ENCODE data around the gene MYO19.
A peak's percentile ranks its signal among the peaks of the same experiment; 100 is the strongest.
"Not testable (repeated sequence)": the region's sequence is repeated elsewhere in the genome, so short reads cannot be mapped to it uniquely, and the experiment has no call there.

Gene MYO19

DNA sequence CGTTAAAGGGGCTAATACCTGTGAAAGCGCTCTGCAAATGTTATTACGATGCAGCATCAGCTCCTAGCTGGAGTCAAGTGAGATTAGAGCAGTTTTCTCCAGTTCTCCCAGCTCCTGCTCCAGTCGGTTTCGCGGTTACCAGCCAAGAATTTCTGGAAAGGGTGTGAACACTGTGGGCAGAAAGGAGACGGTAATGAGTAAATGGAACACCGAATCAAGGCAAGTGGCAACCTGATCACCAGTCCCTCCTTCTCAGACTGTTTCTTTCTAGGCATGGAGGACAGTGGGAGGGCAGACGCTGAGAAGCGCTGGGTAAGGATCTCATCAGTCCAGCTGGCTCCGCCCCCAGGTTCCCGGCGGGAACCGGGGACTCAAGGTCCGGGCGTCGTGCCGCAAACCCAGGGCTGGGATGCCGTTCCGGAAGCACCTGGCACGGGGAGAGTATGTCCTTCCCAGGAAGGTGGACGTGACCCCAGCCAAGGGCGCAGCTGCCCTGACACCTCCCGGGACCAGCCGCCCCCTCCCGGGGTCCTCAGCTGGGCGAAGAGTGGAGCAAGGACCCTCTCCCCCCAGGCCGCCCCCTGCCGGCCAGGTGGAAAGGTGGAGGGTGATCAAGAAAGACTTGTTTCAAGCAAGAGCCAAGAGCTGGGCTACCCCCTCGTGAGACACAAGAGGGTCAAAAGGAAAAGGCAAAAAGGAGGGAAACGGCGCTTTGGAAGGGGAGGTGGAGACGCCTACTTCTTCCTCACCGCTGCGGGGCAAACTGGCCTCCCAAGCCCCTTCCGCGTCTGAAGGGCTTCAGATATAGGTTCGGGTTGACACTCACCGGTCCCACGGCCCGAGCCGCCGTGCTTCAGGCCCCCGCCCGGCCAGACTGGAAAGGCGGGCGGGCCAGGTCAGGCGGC is 481 bp downstream of the MYO19 start:
- peak in 8 of 14 donors; percentile 31 to 55 (median 43) for DNase-seq

DNA sequence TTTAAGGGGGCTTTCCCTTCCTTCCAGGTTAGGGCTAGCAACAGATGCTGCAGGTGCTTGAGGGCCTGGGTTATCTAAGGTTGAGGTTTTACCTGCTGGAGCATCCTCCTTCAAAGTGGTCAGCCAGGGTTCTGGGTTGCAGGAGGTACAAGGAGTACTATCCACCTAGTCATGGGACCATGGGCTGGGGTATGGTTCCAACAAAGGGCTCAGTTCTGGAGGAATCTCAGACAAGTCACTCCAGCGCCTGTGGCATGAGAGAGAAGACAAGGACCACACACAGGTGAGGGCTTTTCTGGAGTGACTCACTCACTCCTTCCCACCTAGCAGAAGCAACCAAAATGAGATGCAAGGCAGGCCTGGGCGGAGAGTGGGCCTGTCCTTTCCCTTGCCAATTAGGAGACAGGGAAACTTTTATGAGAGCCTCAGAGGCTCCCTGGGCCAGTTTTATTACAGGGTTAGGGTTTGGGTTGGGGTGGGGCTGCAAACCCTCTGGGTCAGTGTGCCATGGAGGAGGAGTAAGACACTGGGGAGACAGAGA is 2.2 kb downstream of the MYO19 start:
- DNase-seq, result no peak

DNA sequence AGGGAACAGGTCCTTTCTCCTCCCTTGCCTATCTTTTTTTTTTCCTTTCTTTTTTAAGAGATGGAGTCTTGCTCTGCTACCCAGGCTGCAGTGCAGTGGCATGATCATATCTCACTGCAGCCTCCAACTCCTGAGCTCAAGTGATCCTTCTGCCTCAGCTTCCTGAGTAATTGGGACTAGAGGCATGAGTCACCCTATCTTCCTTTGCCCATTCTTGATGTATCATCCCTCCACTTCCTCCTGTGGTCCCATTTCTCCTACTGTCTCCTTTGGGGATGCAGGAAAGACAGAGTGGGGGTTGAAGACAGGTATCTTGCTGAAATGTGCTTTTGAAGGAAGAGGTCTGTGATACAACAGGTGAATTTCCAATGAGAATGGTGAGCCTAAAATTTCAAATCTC is 5.5 kb downstream of the MYO19 start:
- DNase-seq, result no peak

DNA sequence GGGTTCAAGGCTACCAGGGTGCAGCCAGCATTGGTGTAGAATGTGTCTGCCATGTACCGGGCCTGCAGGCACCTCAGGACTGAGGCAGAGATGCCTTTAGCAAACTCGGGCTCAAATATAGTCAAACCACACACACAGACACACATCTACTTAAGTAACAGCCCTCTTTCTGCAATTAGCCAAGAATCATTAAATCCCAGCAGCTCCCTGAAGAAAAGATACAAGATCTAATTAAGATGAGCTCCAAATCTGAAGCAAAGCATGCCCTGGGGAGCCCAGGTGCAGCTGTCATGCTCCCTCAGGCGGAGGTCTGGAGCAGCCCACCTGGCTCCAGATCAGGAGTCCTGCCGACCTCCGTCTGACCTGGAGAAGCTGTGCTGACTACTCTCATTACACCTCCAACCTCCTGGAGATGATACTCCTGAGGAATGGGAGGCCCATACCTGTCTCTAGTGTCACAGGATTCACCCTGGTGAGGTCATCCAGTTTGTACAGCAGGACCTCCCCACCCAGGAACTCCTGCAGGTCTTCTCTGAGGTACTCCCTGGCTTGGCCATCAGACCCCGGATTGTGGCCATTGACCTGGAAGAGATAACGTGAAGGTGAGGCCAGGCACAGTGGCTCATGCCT is 6.9 kb downstream of the MYO19 start:
- DNase-seq, result no peak

DNA sequence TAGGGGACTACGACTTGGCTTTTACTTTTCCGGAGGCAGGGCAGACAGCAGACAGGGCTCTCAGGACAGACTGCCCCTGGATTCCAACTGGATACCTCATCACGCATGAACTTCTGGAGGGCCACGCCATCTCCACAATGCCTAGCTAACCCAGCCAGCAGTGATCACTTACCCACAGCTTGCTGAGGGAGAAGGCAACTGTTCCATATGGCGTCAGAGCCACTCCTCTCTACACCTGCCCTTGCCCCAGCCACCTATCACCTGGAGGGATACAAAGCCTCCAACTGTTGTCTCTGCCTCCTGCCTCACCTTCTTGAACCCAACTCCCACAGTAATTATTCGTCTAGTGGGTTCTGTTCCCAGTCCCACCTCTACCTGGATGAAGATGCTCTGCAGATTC is 8.8 kb downstream of the MYO19 start:
- no peak for DNase-seq

DNA sequence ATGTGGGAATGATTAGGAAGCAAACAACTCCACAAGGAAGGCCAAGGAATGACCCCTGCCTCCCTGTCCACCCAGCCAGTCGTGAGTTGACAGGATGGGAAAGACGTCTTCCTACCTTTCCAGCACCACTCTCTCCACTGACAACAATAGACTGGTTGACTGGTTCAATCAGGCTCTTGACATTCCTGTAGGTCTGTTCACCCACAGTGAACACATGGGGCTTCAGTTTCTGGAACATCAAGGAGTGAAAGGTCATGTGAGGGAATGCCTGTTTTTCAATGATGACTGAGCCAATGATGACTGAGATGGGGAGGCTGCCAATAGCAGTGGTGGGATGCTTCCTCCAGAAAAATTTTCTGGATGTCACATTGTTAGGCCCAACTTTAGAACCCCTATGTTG is 9.6 kb downstream of the MYO19 start:
- no peak for DNase-seq

DNA sequence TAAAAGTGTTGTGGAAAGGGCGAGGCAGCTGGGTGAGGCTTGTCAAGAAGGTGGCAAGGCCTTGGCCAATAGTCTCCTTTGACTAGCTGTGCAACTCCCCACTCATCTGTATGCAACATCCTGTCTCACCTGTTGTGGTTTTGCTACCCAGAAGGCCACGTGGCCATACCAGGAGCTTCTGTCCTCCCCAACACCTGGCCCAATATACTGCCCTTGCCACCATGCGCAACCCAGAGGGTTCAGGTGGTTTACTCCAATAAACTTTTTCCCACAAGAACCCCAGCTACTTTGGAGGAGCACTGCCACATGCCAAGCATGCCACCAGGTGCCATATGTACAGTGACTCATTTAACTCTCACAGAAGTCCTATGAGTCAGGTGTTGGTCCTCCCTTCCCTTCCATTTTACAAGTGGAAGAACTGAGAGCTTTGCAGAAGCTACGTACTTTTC is 10.2 kb downstream of the MYO19 start:
- DNase-seq, result no peak

DNA sequence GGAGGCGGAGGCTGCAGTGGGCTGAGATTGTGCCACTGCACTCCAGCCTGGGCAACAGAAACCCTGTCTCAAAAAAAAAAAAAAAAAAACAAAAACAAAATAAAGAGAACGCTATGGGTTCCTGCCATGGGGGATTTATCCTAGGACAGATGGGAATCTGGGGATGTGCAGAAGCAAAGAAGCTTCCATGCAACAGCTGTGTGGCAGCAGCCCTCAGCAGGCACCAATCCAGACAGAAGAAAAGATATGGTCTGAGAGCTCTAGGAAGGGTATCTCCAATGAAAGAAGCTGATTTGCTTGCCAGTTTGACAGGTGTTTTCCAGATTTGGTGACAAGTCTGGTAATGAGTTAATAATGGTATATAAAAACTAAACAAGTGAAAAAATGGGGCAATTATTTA is 11.6 kb downstream of the MYO19 start:
- DNase-seq, result no peak

DNA sequence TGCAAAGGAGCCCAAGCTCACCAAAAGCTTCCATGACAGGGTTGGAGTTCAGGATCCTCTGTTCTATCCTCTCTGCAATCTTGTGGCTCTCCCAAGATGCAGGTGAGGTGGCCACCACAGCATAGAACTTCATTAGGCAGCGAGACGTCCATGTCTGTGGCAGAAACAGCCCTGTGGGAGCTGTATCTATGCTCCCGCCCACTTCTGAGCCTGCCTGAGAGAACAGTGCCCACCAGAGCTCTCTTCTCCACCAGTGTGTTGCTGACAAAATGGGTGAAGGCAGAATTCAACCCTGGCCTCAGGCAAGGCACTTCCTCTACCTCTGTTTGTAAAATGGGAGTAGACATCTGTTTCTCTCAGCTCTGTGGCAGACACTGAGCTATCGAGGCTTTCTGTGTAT is 18.8 kb downstream of the MYO19 start:
- DNase-seq, result no peak

DNA sequence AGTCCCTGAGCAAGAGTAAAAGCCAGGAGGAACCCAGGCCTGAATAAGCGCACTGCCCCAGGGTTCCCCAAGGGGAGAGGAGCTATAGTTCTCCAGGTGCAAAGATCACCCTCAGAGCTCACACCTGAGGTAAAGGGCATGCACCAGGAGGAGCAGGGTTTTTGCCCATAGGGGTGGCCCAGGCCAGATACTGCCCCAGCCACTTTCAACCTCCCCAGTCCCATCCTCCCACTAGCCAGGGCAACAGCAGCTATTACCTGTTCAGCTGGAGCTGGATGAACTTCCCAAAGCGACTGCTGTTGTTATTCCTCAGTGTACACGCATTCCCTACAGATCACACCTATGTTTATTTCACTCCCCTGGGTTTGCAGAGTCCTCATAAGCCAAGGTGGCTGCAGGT is 19.8 kb downstream of the MYO19 start:
- DNase-seq, result no peak

DNA sequence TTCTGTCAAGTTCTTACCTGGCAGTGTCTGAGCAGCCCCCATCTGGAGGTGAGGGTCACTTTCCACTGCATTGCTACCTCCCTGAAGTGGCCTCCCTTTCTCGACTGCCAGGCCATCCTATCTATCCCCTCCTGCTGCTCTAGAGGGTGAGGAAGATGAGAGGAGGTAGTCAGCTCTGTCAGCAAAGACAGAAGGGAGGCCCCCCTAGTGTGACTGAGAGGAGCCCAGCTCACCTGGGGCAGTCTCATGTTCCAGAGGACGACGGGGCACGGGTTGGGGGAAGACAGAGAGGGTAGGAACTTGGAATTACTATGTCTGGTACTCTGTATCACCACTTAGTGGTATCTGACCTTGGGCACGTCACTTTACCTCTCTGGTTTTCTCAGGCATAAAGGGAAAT is 22.0 kb downstream of the MYO19 start:
- no peak for DNase-seq

DNA sequence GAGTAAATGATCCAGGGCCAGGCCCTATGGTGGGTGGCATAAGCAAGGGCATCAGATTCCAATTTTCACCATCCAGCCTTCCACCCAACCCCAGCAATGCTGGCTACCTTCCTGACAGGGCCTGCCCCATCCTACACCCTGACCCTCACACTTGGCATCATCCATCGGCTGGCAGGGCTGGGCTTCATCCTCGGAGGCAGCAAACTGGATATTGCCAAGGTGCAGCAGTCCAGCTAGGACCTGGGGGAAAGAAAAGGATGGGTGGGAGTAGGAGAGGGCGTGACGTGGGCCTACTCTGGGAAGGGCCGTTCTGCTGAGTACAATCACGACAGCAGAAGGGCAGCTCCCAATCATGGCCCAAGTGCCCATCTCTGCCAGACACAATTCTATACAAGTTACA is 23.5 kb downstream of the MYO19 start:
- DNase-seq, result no peak

DNA sequence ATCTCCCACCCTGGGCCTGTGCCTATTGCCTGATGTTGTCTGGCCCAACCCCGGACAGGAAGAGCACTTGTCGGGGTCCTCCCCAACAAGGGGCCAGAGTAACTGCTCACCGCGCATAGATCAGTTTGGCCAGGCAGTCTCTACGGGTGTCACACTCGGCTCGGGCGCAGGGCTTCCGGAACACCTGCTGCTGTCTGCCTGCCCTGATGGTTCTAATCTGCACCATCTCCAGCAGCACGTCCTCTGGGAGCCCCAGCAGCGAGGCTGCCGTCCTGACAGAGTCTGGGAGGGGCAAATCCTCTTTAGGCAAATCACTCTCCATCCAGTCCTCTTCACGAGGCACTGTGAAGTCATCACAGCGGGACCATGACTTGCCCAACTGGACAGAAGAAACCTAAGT is 24.0 kb downstream of the MYO19 start:
- no peak for DNase-seq

DNA sequence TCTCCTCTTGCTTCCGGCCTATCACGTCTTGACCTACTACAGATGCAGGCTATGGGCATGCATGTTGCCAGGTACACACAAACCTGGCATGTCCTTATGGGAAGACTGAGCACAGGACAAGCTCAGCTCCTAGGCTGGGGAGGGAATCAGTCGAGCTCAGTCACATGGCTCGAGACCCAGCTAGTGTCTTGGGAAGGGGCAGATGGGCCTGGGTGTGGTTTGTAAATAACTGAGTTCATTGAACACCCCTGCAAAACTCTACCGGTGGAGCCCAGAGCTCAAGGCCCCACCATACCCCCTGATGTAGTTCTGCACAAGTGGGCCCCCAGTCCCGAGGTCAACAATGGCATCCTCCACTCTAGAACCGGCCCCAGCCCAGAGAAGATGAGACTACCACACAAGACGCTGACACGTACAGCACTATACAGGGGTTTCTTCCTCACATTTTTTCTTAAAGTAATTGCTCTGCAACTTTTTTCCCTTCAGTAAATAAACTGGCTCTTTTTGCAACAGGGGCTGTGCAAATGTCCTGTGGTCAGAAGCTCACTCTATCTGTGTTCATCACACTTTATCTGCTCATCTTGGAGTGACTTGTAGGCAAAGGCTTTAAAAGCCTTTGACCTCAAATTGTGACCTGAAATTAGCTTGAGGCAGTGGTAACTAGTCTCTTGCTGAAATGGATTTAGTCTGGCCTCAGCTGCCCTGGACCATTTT is 25.2 kb downstream of the MYO19 start:
- DNase-seq, result no peak

DNA sequence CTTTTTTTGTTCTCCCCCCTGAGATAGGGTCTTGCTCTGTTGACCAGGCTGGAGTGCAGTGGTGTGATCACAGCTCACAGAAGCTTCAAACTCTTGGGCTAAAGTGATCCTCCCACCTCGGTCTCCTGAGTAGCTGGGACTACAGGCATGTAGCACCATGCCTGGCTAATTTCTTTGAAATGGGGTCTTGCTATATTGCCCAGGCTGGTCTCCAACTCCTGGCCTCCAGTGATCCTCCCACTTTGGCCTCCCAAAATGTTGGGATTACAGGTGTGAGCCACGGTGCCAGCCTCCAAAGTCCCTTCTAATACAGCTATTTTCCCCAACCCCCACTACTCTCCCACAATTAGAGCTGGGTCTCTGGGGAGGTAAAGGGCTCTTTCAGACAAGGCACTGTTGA is 26.2 kb downstream of the MYO19 start:
- DNase-seq, result not testable (repeated sequence)

DNA sequence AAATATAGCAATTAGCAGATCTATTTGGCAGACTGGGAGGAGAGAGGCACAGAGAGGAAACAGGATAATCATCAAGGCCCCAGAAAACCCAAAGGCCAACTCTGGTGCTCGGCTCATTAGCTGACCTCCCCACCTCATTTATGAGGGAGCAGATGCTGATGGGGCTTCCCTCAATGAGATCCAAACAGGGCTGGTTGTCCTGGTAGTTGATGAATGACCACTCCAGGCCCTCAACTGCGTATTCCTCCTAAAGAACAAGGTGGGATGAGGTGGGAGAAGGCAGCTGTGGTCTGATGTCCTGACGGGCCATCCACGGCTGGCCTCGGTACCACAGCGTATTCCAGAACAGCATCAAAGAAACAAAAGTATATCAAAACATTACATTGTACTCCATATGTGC is 27.4 kb downstream of the MYO19 start:
- no peak for DNase-seq

DNA sequence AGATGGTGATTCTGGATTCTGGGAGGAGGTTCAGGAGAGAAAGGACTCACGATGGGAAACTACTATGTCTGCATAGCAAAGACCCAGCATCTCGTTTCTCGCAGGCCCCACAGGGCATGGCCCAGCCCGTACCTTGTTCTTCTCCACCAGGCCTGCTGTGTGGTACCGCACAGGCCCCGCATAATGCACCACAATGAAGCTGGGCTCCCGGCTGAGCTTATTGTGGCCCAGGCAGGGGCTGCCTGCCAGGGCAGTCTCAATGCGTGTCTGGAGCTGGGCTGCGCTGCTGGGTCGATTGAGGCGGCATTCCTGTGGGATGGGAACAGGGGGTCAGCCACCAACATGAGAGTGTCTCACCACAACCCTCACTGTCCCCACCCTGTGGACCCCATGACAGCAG is 27.8 kb downstream of the MYO19 start:
- no peak for DNase-seq

DNA sequence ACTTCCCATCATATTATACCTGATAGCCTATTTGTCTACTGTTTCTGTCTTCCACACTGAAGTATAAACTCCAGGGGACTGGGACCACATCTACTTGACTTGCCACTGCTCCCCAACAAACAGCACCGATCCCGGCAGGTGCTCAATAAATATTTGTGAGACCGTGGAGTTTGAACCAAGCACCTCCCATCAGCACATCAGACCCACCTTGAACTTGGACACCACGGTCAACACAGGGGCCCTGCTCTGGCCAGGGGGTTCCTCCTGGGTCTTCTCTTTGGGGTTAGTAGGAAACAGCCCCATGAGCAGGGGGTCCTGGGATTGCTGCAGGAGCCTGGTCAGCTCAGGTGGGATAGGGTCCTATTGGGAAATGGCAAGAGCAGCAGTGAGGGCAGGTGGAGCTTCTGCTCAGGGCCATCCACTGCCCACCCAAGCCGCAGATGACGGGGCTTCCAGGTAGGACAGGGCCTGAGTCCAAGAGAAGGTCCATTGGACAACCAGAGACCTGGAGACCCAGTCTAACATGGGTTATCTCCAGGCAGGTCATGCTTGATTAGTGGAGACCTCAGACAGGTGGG is 28.3 kb downstream of the MYO19 start:
- no peak for DNase-seq

DNA sequence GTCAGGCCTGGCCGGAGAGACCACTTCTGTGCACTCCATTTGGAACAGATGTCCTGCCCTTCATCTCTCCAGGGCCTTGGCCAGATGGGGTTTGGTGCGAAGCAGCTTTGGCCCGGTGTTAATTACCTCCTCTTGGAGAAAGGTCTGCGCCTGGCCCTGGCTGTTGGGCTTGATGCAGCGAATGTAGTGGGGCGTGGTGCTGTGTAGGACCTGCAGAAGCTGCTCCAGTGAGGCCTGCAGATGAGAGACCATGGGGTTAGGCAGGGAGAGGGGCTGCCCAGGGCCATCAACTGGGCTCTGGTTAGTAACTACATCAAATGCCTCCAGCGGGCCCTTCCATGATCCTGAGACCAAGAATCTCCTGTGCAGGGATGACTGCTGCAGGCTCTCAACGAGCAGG is 29.5 kb downstream of the MYO19 start:
- DNase-seq, result no peak

DNA sequence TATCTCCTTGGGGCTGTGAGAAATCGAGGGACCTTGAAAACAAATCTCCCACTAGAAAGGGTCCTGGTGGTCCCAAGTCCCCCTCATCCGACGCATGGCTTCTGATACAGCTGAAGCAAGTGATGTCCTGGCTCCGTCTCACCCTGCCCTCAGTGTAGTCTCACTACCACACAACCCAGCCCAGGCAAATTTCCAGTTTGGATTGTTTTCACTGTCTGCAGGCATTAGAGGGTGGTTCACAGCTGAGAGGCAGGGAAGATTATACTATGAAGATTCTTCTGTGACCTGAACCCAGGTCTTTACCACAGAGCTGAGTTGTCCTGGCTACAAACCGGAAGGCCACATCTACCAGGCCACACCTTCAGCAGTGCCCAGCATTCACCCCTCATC is 30.5 kb downstream of the MYO19 start:
- no peak for DNase-seq

DNA sequence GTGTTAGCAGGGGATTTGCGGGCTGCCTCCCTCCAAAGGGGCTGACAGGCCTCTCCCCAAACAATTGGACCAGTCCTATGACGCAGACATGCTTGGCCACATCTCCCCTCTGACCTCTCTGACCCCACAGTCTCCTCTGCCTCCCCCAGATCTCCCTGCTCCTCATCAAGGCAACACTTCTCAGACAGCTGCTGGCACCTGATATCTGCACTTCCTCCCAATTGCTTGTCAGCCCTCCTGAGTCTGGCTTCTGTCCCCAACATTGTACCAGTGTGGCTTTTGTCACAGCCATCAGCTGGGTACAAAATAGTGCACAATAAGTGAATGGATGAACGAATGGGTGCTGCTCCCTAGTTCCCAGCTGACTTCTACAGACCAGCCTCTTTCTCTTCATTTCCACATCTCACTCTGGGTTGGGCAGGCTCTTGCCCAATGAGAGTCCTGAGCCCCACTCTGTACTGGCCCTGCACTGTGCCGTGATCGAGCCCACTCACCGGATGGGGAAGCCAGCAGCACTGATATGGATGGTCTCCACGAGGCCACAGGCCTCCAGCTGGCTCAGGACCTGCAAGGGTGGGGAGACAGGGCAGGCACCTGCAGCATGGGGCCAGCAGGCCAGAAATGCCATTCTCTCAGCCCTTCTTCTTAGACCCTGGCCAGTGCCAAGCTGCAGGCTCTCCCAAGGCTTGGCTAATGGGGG is 31.1 kb downstream of the MYO19 start:
- no peak for DNase-seq

DNA sequence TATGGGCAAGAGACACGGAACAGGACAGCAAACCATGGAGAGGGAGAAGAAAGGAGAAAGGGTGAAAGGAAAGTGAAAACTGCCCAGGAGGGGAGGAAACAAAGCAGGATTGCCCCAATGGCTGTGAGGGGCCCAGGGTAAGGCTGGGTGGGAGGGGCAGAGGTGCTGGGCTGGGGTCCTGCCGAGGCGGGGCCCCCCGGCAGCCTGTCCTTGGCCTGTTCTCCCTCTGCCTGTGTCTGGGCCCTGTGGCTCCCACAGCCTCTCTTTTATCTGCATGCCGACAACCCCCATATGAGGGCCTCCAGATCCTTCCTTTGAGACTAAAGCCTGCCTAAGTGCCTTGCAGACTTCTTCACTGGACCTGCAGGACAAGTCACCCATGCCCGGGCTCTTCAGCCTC is 32.7 kb downstream of the MYO19 start:
- DNase-seq, result no peak
